ENCODE measurements around the gene BANP. TPM values are rescaled to one million over a fixed set of nuclear protein-coding genes. Genes with fewer than 3 reads are reported as not detected.
A peak's percentile ranks its signal among the peaks of the same experiment; 100 is the strongest.
"Not testable (repeated sequence)": the region's sequence is repeated elsewhere in the genome, so short reads cannot be mapped to it uniquely, and the experiment has no call there.

The BANP gene
- total and polyA plus RNA-seq, 4 donors: 10.3 to 56.6 (median 20.1) TPM

GRCh38 chr16:88120812-88121211, 169.6 kb downstream of the BANP start:
- TF ChIP-seq CTCF (IDR thresholded peaks at IDR 0.05; ENCODE audit: control extremely low read depth, extremely low read depth): no peak
- 91 to 94% methylated on average over 18 of the region's 18 CpGs for WGBS, 2 donors
- peaks cover 0 to 9% (median 4%) of the 10 kb centered on the region in 3 donors for H3K27me3 ChIP-seq (ENCODE audit: control insufficient read depth in 3 of 3, insufficient read depth in 3 of 3, low read length in 2 of 3)
- no peaks in the 10 kb centered on the region for H3K36me3 ChIP-seq (ENCODE audit: control insufficient read depth in 4 of 4, insufficient read depth in 4 of 4, low read length in 4 of 4)
- no peak overlapping the region for H3K4me3 ChIP-seq
- H3K9me3 ChIP-seq (ENCODE audit: control insufficient read depth in 4 of 4, insufficient read depth in 3 of 4, low read length in 3 of 4): peaks cover 0 to 3% (median 0%) of the 10 kb centered on the region in 4 donors
- H3K27ac ChIP-seq (ENCODE audit: low read depth in 1 of 2, low read length in 1 of 2): no peak overlapping the region
- peaks cover 0 to 4% (median 0%) of the 10 kb centered on the region in 5 donors for H3K4me1 ChIP-seq (ENCODE audit: control insufficient read depth in 5 of 5, insufficient read depth in 5 of 5, low read length in 5 of 5)
- ATAC-seq (ENCODE audit: insufficient read depth, low FRiP score): no peak
- no peak overlapping the region for H3K9ac ChIP-seq (ENCODE audit: insufficient read depth in 1 of 2, low read length in 2 of 2)
- DNase-seq: no peak

GRCh38 chr16:88121391-88121790, 170.2 kb downstream of the BANP start:
- ATAC-seq (ENCODE audit: insufficient read depth, low FRiP score): not testable (repeated sequence)

GRCh38 chr16:88121886-88122580, 170.8 kb downstream of the BANP start:
- Histone ChIP-seq H3K36me3 (ENCODE audit: control insufficient read depth in 4 of 4, insufficient read depth in 4 of 4, low read length in 4 of 4) (no peaks in the 10 kb centered on the region), H3K9me3 (ENCODE audit: control insufficient read depth in 4 of 4, insufficient read depth in 3 of 4, low read length in 3 of 4) (no peaks in the 10 kb centered on the region), H3K4me1 (ENCODE audit: control insufficient read depth in 5 of 5, insufficient read depth in 5 of 5, low read length in 5 of 5) (peaks cover 0 to 4% (median 0%) of the 10 kb centered on the region in 5 donors), H3K27me3 (ENCODE audit: control insufficient read depth in 3 of 3, insufficient read depth in 3 of 3, low read length in 2 of 3) (peaks cover 0 to 4% (median 2%) of the 10 kb centered on the region in 3 donors), H3K27ac (ENCODE audit: low read depth in 1 of 2, low read length in 1 of 2) (no peak overlapping the region), H3K4me3 (no peak overlapping the region), H3K9ac (ENCODE audit: insufficient read depth in 1 of 2, low read length in 2 of 2) (no peak overlapping the region)
- DNase-seq: no peak
- no peak for ATAC-seq (ENCODE audit: insufficient read depth, low FRiP score)
- WGBS, 2 donors: 93 to 95% methylated on average over 42 of the region's 42 CpGs
- TF ChIP-seq CTCF (IDR thresholded peaks at IDR 0.05; ENCODE audit: control extremely low read depth, extremely low read depth): no peak

More at GRCh38 chr16:88121391-88121790, 170.2 kb downstream of the BANP start:
- H3K9ac ChIP-seq (ENCODE audit: insufficient read depth in 1 of 2, low read length in 2 of 2); H3K27me3 ChIP-seq (ENCODE audit: control insufficient read depth in 3 of 3, insufficient read depth in 3 of 3, low read length in 2 of 3); H3K36me3 ChIP-seq (ENCODE audit: control insufficient read depth in 4 of 4, insufficient read depth in 4 of 4, low read length in 4 of 4); H3K4me1 ChIP-seq (ENCODE audit: control insufficient read depth in 5 of 5, insufficient read depth in 5 of 5, low read length in 5 of 5); H3K27ac ChIP-seq (ENCODE audit: low read depth in 1 of 2, low read length in 1 of 2); H3K4me3 ChIP-seq; H3K9me3 ChIP-seq (ENCODE audit: control insufficient read depth in 4 of 4, insufficient read depth in 3 of 4, low read length in 3 of 4): not testable (repeated sequence)
- peak in 2 of 3 donors; percentile 23 to 42 for DNase-seq
- 65 to 82% methylated on average over 11 of the region's 11 CpGs for WGBS, 2 donors

Small RNA genes within 50 kb of the gene (small RNA-seq; reads per million reads assigned to genes)
- gene AC127455.1 (ENCODE audit: low replicate concordance): not detected

Other genes starting within 250 kb of the BANP start
- gene KLHDC4, start 185.4 kb upstream of the BANP start, total RNA-seq: 10 to 100 TPM; 31.7 to 45.0 TPM
- gene KLHDC4, start 185.4 kb upstream of the BANP start, polyA plus RNA-seq: 10 to 100 TPM; 23.3 to 48.4 TPM
- 10 to 100 TPM in 1 of 2 donors, 1 to 10 TPM in 1; 4.0 to 36.1 TPM for gene SLC7A5, start 81.9 kb upstream of the BANP start, total RNA-seq
- 10 to 100 TPM; 11.7 to 27.9 TPM for gene SLC7A5, start 81.9 kb upstream of the BANP start, polyA plus RNA-seq
- under 1 TPM; 0.03 to 0.63 TPM for gene CA5A, start 14.9 kb upstream of the BANP start, total RNA-seq
- under 1 TPM in 1 of 2 donors, not detected in 1; 0.14 TPM for gene CA5A, start 14.9 kb upstream of the BANP start, polyA plus RNA-seq

Measured in lung (tissue), 13 donors.